HG02884 (cell line): ENCODE results near the gene EPHA10.

Experiments used
- ATAC-seq: cut with Tn5 transposase; IDR thresholded peaks from one replicate; pipeline ENCODE4 v1.9.1; 2021; ENCODE audit warnings: mild to moderate bottlenecking, moderate library complexity; ENCODE audit not compliant: unreplicated experiment

The EPHA10 gene

GRCh38 chr1:37676281-37677142 lies 88.4 kb downstream of the EPHA10 start:
- no peak for ATAC-seq

- no peak for ATAC-seq
These were observed 91.0 kb downstream of the EPHA10 start for GRCh38 chr1:37673920-37674319.

- ATAC-seq = no peak
These were observed 92.6 kb downstream of the EPHA10 start for GRCh38 chr1:37672136-37672870.

GRCh38 chr1:37671261-37671660 lies 93.7 kb downstream of the EPHA10 start:
- no peak for ATAC-seq

- ATAC-seq = no peak
These were observed 94.8 kb downstream of the EPHA10 start for GRCh38 chr1:37670133-37670532.

GRCh38 chr1:37667023-37667671 lies 97.8 kb downstream of the EPHA10 start:
- ATAC-seq = no peak

- ATAC-seq = no peak
These were observed 98.6 kb downstream of the EPHA10 start for GRCh38 chr1:37666241-37666867.
